Measurements from ENCODE around the gene ZDHHC7. TPM values are rescaled to one million over a fixed set of nuclear protein-coding genes. Genes with fewer than 3 reads are reported as not detected.

Gene ZDHHC7
- total RNA-seq, 1 experiment from 2014 or later, result 39.9 TPM

GRCh38 chr16:84990782-84991181, 20.6 kb downstream of the ZDHHC7 start:
- H3K27me3 ChIP-seq (ENCODE audit: insufficient read depth, low read length), result no peaks in the 10 kb centered on the region
- ChIA-PET CTCF (no interaction called here), POLR2A (no interaction called here), RAD21 (ENCODE audit: low non-redundant PET in 1 of 2, low total read pairs in 2 of 2, uncharacterized antibody in 2 of 2, unreplicated experiment in 2 of 2) (no interaction called here)
- no peak overlapping the region for H3K27ac ChIP-seq (ENCODE audit: low read depth, low read length)
- no peak overlapping the region for H3K4me2 ChIP-seq (ENCODE audit: low read length)
- H4K20me1 ChIP-seq (ENCODE audit: insufficient read depth), result no peaks in the 10 kb centered on the region
- intact Hi-C loops (cut with micrococcal nuclease), result no loop called here
- no peaks in the 10 kb centered on the region for H3K9me3 ChIP-seq (ENCODE audit: control insufficient read depth in 1 of 2, insufficient read depth in 1 of 2, low read depth in 1 of 2, low read length in 2 of 2)
- H3K4me3 ChIP-seq (replicated peaks in 1 of 2; ENCODE audit: low read depth in 1 of 2, low read length in 2 of 2), result no peak overlapping the region
- H3K36me3 ChIP-seq (ENCODE audit: control insufficient read depth in 1 of 2, insufficient read depth in 2 of 2, low read length in 2 of 2), result peaks cover 32 to 62% of the 10 kb centered on the region in 2 experiments
- no peaks in the 10 kb centered on the region for H3K9me2 ChIP-seq (ENCODE audit: insufficient read depth)
- no TSS peak for BruUV-seq (replicated peaks)
- no peak overlapping the region for H3K9ac ChIP-seq (ENCODE audit: low read length)
- peaks cover 50% of the 10 kb centered on the region for H3K79me2 ChIP-seq (ENCODE audit: insufficient read depth, low read length)
- TF ChIP-seq ZFX (IDR thresholded peaks at IDR 0.05) (no peak), ELF1 (IDR thresholded peaks at IDR 0.05; ENCODE audit: borderline replicate concordance, low read depth) (no peak), POLR2A (IDR thresholded peaks at IDR 0.05; ENCODE audit: borderline replicate concordance, extremely low read depth, insufficient read depth, insufficient read length) (no peak)
- H2AFZ ChIP-seq (ENCODE audit: low read depth, low read length, poor library complexity, severe bottlenecking), result no peak overlapping the region
- DNase-seq (ENCODE audit: low read depth, low spot score) (no peak), ATAC-seq (no peak)
- peaks cover 15 to 20% of the 10 kb centered on the region in 2 experiments for H3K4me1 ChIP-seq (ENCODE audit: control insufficient read depth in 1 of 2, insufficient read depth in 2 of 2, low read length in 2 of 2)

- TF ChIP-seq ZNF274 (IDR thresholded peaks at IDR 0.05; ENCODE audit: low read depth, low read length) (no peak), ATF3 (IDR thresholded peaks at IDR 0.05) (no peak), RAD21 (IDR thresholded peaks at IDR 0.05; ENCODE audit: low read depth) (no peak)
- CTCF ChIA-PET, result no interaction called here
- ATAC-seq, result no peak
- Histone ChIP-seq H3K36me3 (ENCODE audit: control insufficient read depth in 1 of 2, insufficient read depth in 2 of 2, low read length in 2 of 2) (peaks cover 28 to 56% of the 10 kb centered on the region in 2 experiments), H2AFZ (ENCODE audit: low read depth, low read length, poor library complexity, severe bottlenecking) (no peak overlapping the region), H3K4me3 (replicated peaks in 1 of 2; ENCODE audit: low read depth in 1 of 2, low read length in 2 of 2) (no peak overlapping the region), H3K27me3 (ENCODE audit: insufficient read depth, low read length) (no peaks in the 10 kb centered on the region), H3K4me1 (ENCODE audit: control insufficient read depth in 1 of 2, insufficient read depth in 2 of 2, low read length in 2 of 2) (peaks cover 23 to 27% of the 10 kb centered on the region in 2 experiments), H4K20me1 (ENCODE audit: insufficient read depth) (no peaks in the 10 kb centered on the region; the same call in 1 of the 2 replicates), H3K79me2 (ENCODE audit: insufficient read depth, low read length) (peaks cover 49% of the 10 kb centered on the region), H3K9me2 (ENCODE audit: insufficient read depth) (no peaks in the 10 kb centered on the region), H3K27ac (ENCODE audit: low read depth, low read length) (no peak overlapping the region), H3K9ac (ENCODE audit: low read length) (no peak overlapping the region), H3K9me3 (ENCODE audit: control insufficient read depth in 1 of 2, insufficient read depth in 1 of 2, low read depth in 1 of 2, low read length in 2 of 2) (no peaks in the 10 kb centered on the region), H3K4me2 (ENCODE audit: low read length) (no peak overlapping the region)
- intact Hi-C loops (cut with micrococcal nuclease), result no loop called here
- no peak for DNase-seq (ENCODE audit: low read depth, low spot score)
- RAD21 ChIA-PET (ENCODE audit: low non-redundant PET in 1 of 2, low total read pairs in 2 of 2, uncharacterized antibody in 2 of 2, unreplicated experiment in 2 of 2), result no interaction called here
- POLR2A ChIA-PET, result no interaction called here
- TSS peak; percentile 6 for BruUV-seq (replicated peaks)
Observed at GRCh38 chr16:84989749-84990620, 21.4 kb downstream of the ZDHHC7 start.
